ENCODE measurements around the gene ACAP3. TPM values are rescaled to one million over a fixed set of nuclear protein-coding genes. Genes with fewer than 3 reads are reported as not detected.

The ACAP3 gene
- total and polyA plus RNA-seq, 10 of the 15 experiments (the other 5 are each of a cell fraction or from before 2014, with no cell fraction given), result 0.05 to 34.2 (median 7.1) TPM

- TF ChIP-seq REST (IDR thresholded peaks at IDR 0.05; ENCODE audit: low read depth, low read length), result no peak
- no peak for TF ChIP-seq NR2C2 (IDR thresholded peaks at IDR 0.05; ENCODE audit: borderline replicate concordance, control insufficient read depth, insufficient read length, low read depth)
Measured at GRCh38 chr1:1328254-1328653, 20.5 kb upstream of the ACAP3 start (continued).

GRCh38 chr1:1327291-1327690 is 19.6 kb upstream of the ACAP3 start:
- DNase-seq (ENCODE audit: low read depth, low spot score) (no peak), ATAC-seq (no peak), FAIRE-seq (no peak)
- CTCF ChIA-PET, result no interaction called here
- H3K4me1 ChIP-seq (ENCODE audit: control insufficient read depth, insufficient read depth, low read length), result peaks cover 10% of the 10 kb centered on the region
- H3K27me3 ChIP-seq (replicated peaks in 1 of 2; ENCODE audit: control insufficient read depth in 2 of 2, insufficient read depth in 2 of 2, low read length in 1 of 2), result no peaks in the 10 kb centered on the region
- RAD21 ChIA-PET (ENCODE audit: unreplicated experiment), result no interaction called here
- POLR2A ChIA-PET, result no interaction called here
- intact Hi-C loops (cut with micrococcal nuclease; ENCODE audit: unreplicated experiment), result no loop called here
- no peak overlapping the region for H3K4me3 ChIP-seq
- no peaks in the 10 kb centered on the region for H4K20me1 ChIP-seq (ENCODE audit: control insufficient read depth, insufficient read depth)
- no peak overlapping the region for H3K4me2 ChIP-seq (ENCODE audit: control insufficient read depth, insufficient read depth)
- peaks cover 29% of the 10 kb centered on the region for H3K79me2 ChIP-seq (ENCODE audit: control insufficient read depth, insufficient read depth, low read length)
- H3K36me3 ChIP-seq (ENCODE audit: control insufficient read depth in 2 of 2, insufficient read depth in 2 of 2, low read length in 1 of 2), result no peaks in the 10 kb centered on the region
- H3K9ac ChIP-seq (ENCODE audit: control insufficient read depth, insufficient read depth, low read length), result no peak overlapping the region
- no TSS peak for BruUV-seq (replicated peaks)
- 92% methylated on average over 35 of the region's 40 CpGs for WGBS (ENCODE audit: insufficient coverage, insufficient replicate concordance, low lambda C conversion rate, missing lambda C conversion rate)
- no peak overlapping the region for H2AFZ ChIP-seq (ENCODE audit: control insufficient read depth, low read depth, low read length)
- in situ Hi-C loops (cut with MboI), result no loop called here
- no peak overlapping the region for H3K27ac ChIP-seq (ENCODE audit: control insufficient read depth, insufficient read depth)
- SMC1A ChIA-PET (ENCODE audit: uncharacterized antibody, unreplicated experiment), result no interaction called here
- no peaks in the 10 kb centered on the region for H3K9me3 ChIP-seq (replicated peaks; ENCODE audit: control insufficient read depth, insufficient read depth, low read length)
- TF ChIP-seq SREBF1 (IDR thresholded peaks at IDR 0.05; ENCODE audit: low read length) (no peak), ZBED1 (IDR thresholded peaks at IDR 0.05; ENCODE audit: borderline replicate concordance) (no peak), SUZ12 (IDR thresholded peaks at IDR 0.05; ENCODE audit: unreplicated experiment) (no peak), SMAD5 (IDR thresholded peaks at IDR 0.05; ENCODE audit: low read depth) (no peak), CHD1 (IDR thresholded peaks at IDR 0.05; ENCODE audit: low read depth, low read length) (no peak), GABPA (IDR thresholded peaks at IDR 0.05; ENCODE audit: low read depth) (no peak), BHLHE40 (IDR thresholded peaks at IDR 0.05; ENCODE audit: borderline replicate concordance in 1 of 2, low read depth in 2 of 2, low read length in 1 of 2) (no peak), ZBTB4 (CRISPR knock-in tag; IDR thresholded peaks at IDR 0.05) (no peak), SMC3 (IDR thresholded peaks at IDR 0.05; ENCODE audit: borderline replicate concordance, low read length) (no peak), RBBP5 (conservative IDR thresholded peaks at IDR 0.05) (no peak), CHD2 (IDR thresholded peaks at IDR 0.05; ENCODE audit: borderline replicate concordance, low read depth, low read length) (no peak), SPI1 (IDR thresholded peaks at IDR 0.05; ENCODE audit: borderline replicate concordance, insufficient read depth, low read depth, low read length) (no peak), NR2C1 (IDR thresholded peaks at IDR 0.05) (no peak), RFX5 (IDR thresholded peaks at IDR 0.05; ENCODE audit: low read depth, low read length) (no peak)
